CD14-positive monocyte (primary cell): ENCODE measurements around the gene LHCGR. TPM values are rescaled to one million over a fixed set of nuclear protein-coding genes. Genes with fewer than 3 reads are reported as not detected.

Experiments used
- DNase-seq, 3 donors: peaks; one replicate each; pipeline ENCODE4 v3.0.0-alpha.2; 2011 to 2022
- H2AFZ ChIP-seq: 2 replicates; pipeline ENCODE4 v1.6.0; 2012; ENCODE audit warnings: mild to moderate bottlenecking, low read depth, low read length, inconsistent platforms; ENCODE audit not compliant: insufficient read depth, poor library complexity, severe bottlenecking
- H3K27ac ChIP-seq, 2 donors: 1 replicate in 1 of 2; 2 replicates in 1 of 2; pipeline ENCODE4 v1.5.1; 2012 to 2013; ENCODE audit warnings: low read length in 2 of 2, control low read depth in 1 of 2, inconsistent platforms in 1 of 2, low read depth in 1 of 2, mild to moderate bottlenecking in 1 of 2
- H3K27me3 ChIP-seq, 2 donors: one replicate each; pipeline versions ENCODE4 v1.6.0 to v1.6.1; 2011 to 2013; ENCODE audit warnings: low read length in 2 of 2; ENCODE audit not compliant: control insufficient read depth in 2 of 2, insufficient read depth in 2 of 2
- H3K36me3 ChIP-seq, 2 donors: replicated peaks in 1 of 2; 1 replicate in 1 of 2; 2 replicates in 1 of 2; pipeline versions ENCODE4 v1.5.1 to v1.6.1; 2012 to 2013; ENCODE audit warnings: low read length in 2 of 2, control low read depth in 1 of 2, inconsistent platforms in 1 of 2, mild to moderate bottlenecking in 1 of 2; ENCODE audit not compliant: insufficient read depth in 2 of 2, control insufficient read depth in 1 of 2
- H3K4me1 ChIP-seq, 2 donors: 1 replicate in 1 of 2; 2 replicates in 1 of 2; pipeline versions ENCODE4 v1.5.1 to v1.6.1; 2012 to 2013; ENCODE audit warnings: low read length in 2 of 2, control low read depth in 1 of 2, inconsistent platforms in 1 of 2, mild to moderate bottlenecking in 1 of 2, moderate library complexity in 1 of 2; ENCODE audit not compliant: insufficient read depth in 2 of 2, control insufficient read depth in 1 of 2
- H3K4me2 ChIP-seq: replicated peaks from 2 replicates; pipeline ENCODE3; 2012; ENCODE audit warnings: low read length, moderate library complexity, mild to moderate bottlenecking; ENCODE audit not compliant: poor library complexity, severe bottlenecking; ENCODE audit errors: extremely low read depth
- H3K4me3 ChIP-seq, 3 experiments: fragments of 200-600 bp in 1 of 3; sonication (generic) in 1 of 3; replicated peaks in 1 of 3; 1 replicate in 2 of 3; 2 replicates in 1 of 3; pipeline ENCODE4 v1.5.1; 2011 to 2013; ENCODE audit warnings: low read length in 3 of 3, mild to moderate bottlenecking in 3 of 3, control low read depth in 2 of 3, low read depth in 2 of 3, inconsistent platforms in 1 of 3, moderate library complexity in 1 of 3
- H3K79me2 ChIP-seq: 2 replicates; pipeline ENCODE4 v1.6.0; 2012; ENCODE audit warnings: mild to moderate bottlenecking, control low read depth, inconsistent platforms, low read length, moderate library complexity; ENCODE audit not compliant: insufficient read depth
- H3K9ac ChIP-seq: 2 replicates; pipeline ENCODE4 v1.6.0; 2017; ENCODE audit warnings: low read length, mild to moderate bottlenecking; ENCODE audit not compliant: insufficient read depth, poor library complexity, severe bottlenecking
- H3K9me3 ChIP-seq, 2 donors: replicated peaks in 1 of 2; 1 replicate in 1 of 2; 2 replicates in 1 of 2; pipeline versions ENCODE4 v1.5.1 to v1.6.1; 2012 to 2013; ENCODE audit warnings: low read length in 2 of 2, control low read depth in 1 of 2; ENCODE audit not compliant: control insufficient read depth in 1 of 2, insufficient read depth in 1 of 2
- H4K20me1 ChIP-seq: 2 replicates; pipeline ENCODE4 v1.6.0; 2012; ENCODE audit warnings: mild to moderate bottlenecking, low read length, control low read depth, moderate library complexity; ENCODE audit not compliant: insufficient read depth
- H3K27ac Mint-ChIP-seq, 7 donors: one replicate each; pipeline ENCODE4 v1.8.0; 2020; ENCODE audit warnings: mild to moderate bottlenecking in 7 of 7, mixed read lengths in 7 of 7, moderate library complexity in 6 of 7, inconsistent platforms in 2 of 7
- H3K27me3 Mint-ChIP-seq, 3 donors: one replicate each; pipeline ENCODE4 v1.8.0; 2021 to 2022; ENCODE audit warnings: low read depth in 3 of 3, mild to moderate bottlenecking in 3 of 3, mixed read lengths in 3 of 3, moderate library complexity in 3 of 3, inconsistent platforms in 1 of 3
- H3K36me3 Mint-ChIP-seq, 2 donors: one replicate each; pipeline ENCODE4 v1.8.0; 2020; ENCODE audit warnings: mixed read lengths in 2 of 2, inconsistent platforms in 1 of 2, mild to moderate bottlenecking in 1 of 2
- H3K4me1 Mint-ChIP-seq: one replicate; pipeline ENCODE4 v1.8.0; 2020; ENCODE audit warnings: mild to moderate bottlenecking, mixed read lengths
- H3K4me3 Mint-ChIP-seq, 2 donors: one replicate each; pipeline ENCODE4 v1.8.0; 2020; ENCODE audit warnings: mild to moderate bottlenecking in 2 of 2, mixed read lengths in 2 of 2, moderate library complexity in 1 of 2
- H3K9me3 Mint-ChIP-seq, 7 donors: one replicate each; pipeline ENCODE4 v1.8.0; 2020 to 2022; ENCODE audit warnings: mixed read lengths in 7 of 7, mild to moderate bottlenecking in 6 of 7, moderate library complexity in 6 of 7, inconsistent platforms in 2 of 7
- CTCF ChIP-seq: fragments of 200-600 bp; IDR thresholded peaks from one replicate; pipeline ENCODE4 v1.8.0; 2022; ENCODE audit warnings: antibody characterized with exemption, mild to moderate bottlenecking
- WGBS: methylation state at CpG from one replicate; pipeline ENCODE4 v1.1.5; 2013; ENCODE audit warnings: missing lambda C conversion rate; ENCODE audit not compliant: insufficient coverage; 5-methylcytosine and 5-hydroxymethylcytosine counted together
- intact Hi-C, 2 donors: fragments of 100-400 bp; cut with micrococcal nuclease; formaldehyde crosslinking; loops; one replicate each; pipeline versions ENCODE4 v1.15.0 to v1.15.1; 2023
- polyA plus RNA-seq, 3 donors: library from polyadenylated mRNA; depleted of rRNA in 1 of 3; unstranded in 2 of 3; stranded (reverse) in 1 of 3; fragments of 300-500 nt in 2 of 3; fragments of >200 nt in 1 of 3; fragmentation: Illumina TruSeq in 2 of 3; gene quantifications; 1 replicate in 2 of 3; 2 replicates in 1 of 3; pipeline ENCODE4 v1.2.3, GENCODE V29; 2012 to 2021

The LHCGR gene
- polyA plus RNA-seq, 3 donors = not detected

- Histone ChIP-seq H3K36me3 (no peaks in the 10 kb centered on the region), H3K79me2 (no peaks in the 10 kb centered on the region), H3K4me3 (no peak overlapping the region), H3K4me2 (no peak overlapping the region), H3K27ac (no peak overlapping the region), H3K4me1 (no peaks in the 10 kb centered on the region), H3K27me3 (no peaks in the 10 kb centered on the region), H4K20me1 (no peaks in the 10 kb centered on the region), H2AFZ (no peak overlapping the region), H3K9ac (no peak overlapping the region), H3K9me3 (no peaks in the 10 kb centered on the region)
- Mint-ChIP-seq H3K4me1 (no peaks in the 10 kb centered on the region), H3K27me3 (peaks cover 0 to 2% (median 0%) of the 10 kb centered on the region in 3 donors), H3K9me3 (peaks cover 0 to 2% (median 0%) of the 10 kb centered on the region in 7 donors), H3K4me3 (no peak overlapping the region), H3K27ac (no peak overlapping the region), H3K36me3 (no peaks in the 10 kb centered on the region)
- no peak for TF ChIP-seq CTCF
- 100% methylated on average over 1 of the region's 1 CpG for whole genome bisulfite sequencing
- intact Hi-C loops = no loop called here
- DNase-seq = no peak
Measured at GRCh38 chr2:48715956-48716355, 39.6 kb downstream of the LHCGR start.

GRCh38 chr2:48715042-48715899, 40.3 kb downstream of the LHCGR start:
- no peak overlapping the region for H3K4me3 ChIP-seq
- no peaks in the 10 kb centered on the region for H3K79me2 ChIP-seq
- H3K9me3 Mint-ChIP-seq = peaks cover 0 to 2% (median 0%) of the 10 kb centered on the region in 7 donors
- H3K4me1 ChIP-seq = no peaks in the 10 kb centered on the region
- H3K4me3 Mint-ChIP-seq = no peak overlapping the region
- no peak for DNase-seq
- WGBS = 88% methylated on average over 2 of the region's 7 CpGs
- no peak for TF ChIP-seq CTCF
- H3K4me1 Mint-ChIP-seq = no peaks in the 10 kb centered on the region
- no peaks in the 10 kb centered on the region for H3K36me3 ChIP-seq
- no peaks in the 10 kb centered on the region for H3K27me3 ChIP-seq
- no peak overlapping the region for H3K27ac Mint-ChIP-seq
- peaks cover 0 to 3% (median 2%) of the 10 kb centered on the region in 3 donors for H3K27me3 Mint-ChIP-seq
- H3K4me2 ChIP-seq = no peak overlapping the region
- H3K9ac ChIP-seq = no peak overlapping the region
- no peaks in the 10 kb centered on the region for H4K20me1 ChIP-seq
- H3K27ac ChIP-seq = no peak overlapping the region
- intact Hi-C loops = no loop called here
- H2AFZ ChIP-seq = no peak overlapping the region
- H3K36me3 Mint-ChIP-seq = no peaks in the 10 kb centered on the region
- H3K9me3 ChIP-seq = no peaks in the 10 kb centered on the region
